Measurements from ENCODE around the gene EBP.
A peak's percentile ranks its signal among the peaks of the same experiment; 100 is the strongest.
"Not testable (repeated sequence)": the region's sequence is repeated elsewhere in the genome, so short reads cannot be mapped to it uniquely, and the experiment has no call there.

Gene EBP

GRCh38 chrX:48531358-48531959 lies 9.9 kb downstream of the EBP start:
- DNase-seq = peak; percentile 9

- DNase-seq = no peak
Observed at GRCh38 chrX:48532161-48532560, 10.6 kb downstream of the EBP start.

GRCh38 chrX:48533165-48533564 lies 11.6 kb downstream of the EBP start:
- no peak for DNase-seq

- no peak for DNase-seq
Observed at GRCh38 chrX:48538641-48539344, 17.2 kb downstream of the EBP start.

GRCh38 chrX:48539345-48540027 lies 17.9 kb downstream of the EBP start, which contains the start of gene TBC1D25:
TBC1D25 (plus strand) TSS chrX:48539714; CDS start chrX:48539798, 84 bp downstream.
- peak; percentile 99 for DNase-seq

GRCh38 chrX:48540028-48540375 lies 18.4 kb downstream of the EBP start:
- DNase-seq = peak; percentile 82

GRCh38 chrX:48540480-48540879 lies 18.9 kb downstream of the EBP start:
- no peak for DNase-seq

- no peak for DNase-seq
Observed at GRCh38 chrX:48541140-48541814, 19.7 kb downstream of the EBP start.

- no peak for DNase-seq
Observed at GRCh38 chrX:48548871-48549270, 27.3 kb downstream of the EBP start.

- DNase-seq = not testable (repeated sequence)
Observed at GRCh38 chrX:48555731-48556325, 34.2 kb downstream of the EBP start.

- no peak for DNase-seq
Observed at GRCh38 chrX:48558271-48558670, 36.7 kb downstream of the EBP start.

- DNase-seq = no peak
Observed at GRCh38 chrX:48559636-48560035, 38.0 kb downstream of the EBP start.

GRCh38 chrX:48560056-48560455 lies 38.4 kb downstream of the EBP start:
- DNase-seq = no peak

GRCh38 chrX:48560681-48561080 lies 39.1 kb downstream of the EBP start:
- no peak for DNase-seq

GRCh38 chrX:48569958-48570357 lies 48.4 kb downstream of the EBP start:
- DNase-seq = no peak

GRCh38 chrX:48573690-48574269 lies 52.2 kb downstream of the EBP start:
- DNase-seq = peak; percentile 88

GRCh38 chrX:48574270-48575266 lies 53.0 kb downstream of the EBP start, which contains the start of gene RBM3:
RBM3 (plus strand) TSS chrX:48574484; CDS start chrX:48575181, 697 bp downstream.
- DNase-seq = peak; percentile 97

GRCh38 chrX:48575642-48576041 lies 54.0 kb downstream of the EBP start:
- no peak for DNase-seq

- DNase-seq = no peak
Observed at GRCh38 chrX:48576108-48576507, 54.5 kb downstream of the EBP start.

Data from DMS53 (cell line).